NCI-H187 (cell line): ENCODE data around the gene KRT17.
A peak's percentile ranks its signal among the peaks of the same experiment; 100 is the strongest.
"Not testable (repeated sequence)": the region's sequence is repeated elsewhere in the genome, so short reads cannot be mapped to it uniquely, and the experiment has no call there.

ENCODE experiments used
- DNase-seq, 2 experiments: peaks; one replicate each; lab custom pipeline; 2025; lab: John Stamatoyannopoulos, UW

The KRT17 gene

DNA sequence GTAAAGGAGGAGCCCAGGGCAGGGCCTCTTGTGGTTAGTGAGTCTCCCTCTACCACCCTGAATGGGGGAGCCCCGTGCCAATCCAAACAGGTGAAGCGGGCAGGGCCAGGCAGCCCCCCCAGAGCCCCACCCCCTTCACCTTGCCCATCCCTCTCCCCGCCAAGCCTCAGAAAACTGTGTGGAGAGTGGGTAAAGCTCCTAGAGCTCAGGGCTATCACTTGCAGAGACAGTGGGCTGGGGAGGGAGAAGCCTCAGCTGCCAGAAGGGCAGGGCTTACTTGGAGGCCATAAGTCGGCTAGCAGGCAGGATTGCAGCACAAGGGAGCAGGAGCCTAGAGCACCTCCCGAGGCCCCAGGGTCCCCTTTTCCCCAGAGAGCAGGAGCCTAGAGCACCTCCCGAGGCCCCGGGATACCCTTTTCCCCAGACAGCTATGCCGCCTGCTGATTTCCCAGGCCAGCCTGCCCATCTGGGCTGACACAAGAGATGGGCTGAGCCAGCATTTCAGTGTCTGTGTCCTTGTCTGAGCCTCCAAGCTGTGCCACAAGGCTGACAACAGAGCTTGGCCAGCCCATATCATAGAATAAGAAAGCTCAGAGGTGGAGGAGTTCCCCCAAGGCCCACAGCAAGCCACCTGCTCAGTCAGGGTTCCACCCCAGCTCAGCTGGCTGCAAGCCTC, 30.9 kb downstream of the KRT17 start:
- DNase-seq: no peak

DNA sequence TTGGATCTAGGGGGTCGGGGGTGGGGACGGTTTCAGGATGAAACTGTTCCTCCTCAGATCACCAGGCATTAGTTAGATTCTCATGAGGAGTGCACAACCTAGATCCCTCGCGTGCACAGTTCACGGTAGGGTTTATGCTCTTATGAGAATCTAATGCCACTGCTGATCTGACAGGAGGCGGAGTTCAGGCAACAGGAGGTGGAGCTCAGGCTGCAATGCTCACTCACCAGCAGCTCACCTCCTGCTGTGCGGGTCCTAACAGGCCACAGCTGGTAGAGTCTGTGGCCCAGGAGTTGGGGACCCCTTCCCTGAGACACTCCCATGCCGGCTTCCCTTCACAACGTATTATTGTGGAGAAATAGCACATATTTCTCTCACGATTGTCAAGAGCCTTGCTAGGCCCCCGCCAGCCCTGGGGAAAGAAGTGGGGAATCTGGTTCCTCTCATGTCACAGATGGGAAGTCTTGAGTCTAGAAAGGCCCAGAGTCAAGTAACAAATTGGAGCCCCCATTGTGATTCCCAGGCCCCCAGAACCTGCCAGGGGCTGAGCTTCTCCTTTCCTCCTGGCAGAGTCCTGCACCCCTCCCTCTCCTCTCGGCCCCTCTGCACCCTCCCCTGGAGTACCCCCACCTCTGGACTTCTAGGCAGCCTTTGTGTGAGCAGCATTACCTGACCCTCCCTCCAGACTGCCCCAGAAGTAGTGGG, 31.6 kb downstream of the KRT17 start:
- no peak for DNase-seq

DNA sequence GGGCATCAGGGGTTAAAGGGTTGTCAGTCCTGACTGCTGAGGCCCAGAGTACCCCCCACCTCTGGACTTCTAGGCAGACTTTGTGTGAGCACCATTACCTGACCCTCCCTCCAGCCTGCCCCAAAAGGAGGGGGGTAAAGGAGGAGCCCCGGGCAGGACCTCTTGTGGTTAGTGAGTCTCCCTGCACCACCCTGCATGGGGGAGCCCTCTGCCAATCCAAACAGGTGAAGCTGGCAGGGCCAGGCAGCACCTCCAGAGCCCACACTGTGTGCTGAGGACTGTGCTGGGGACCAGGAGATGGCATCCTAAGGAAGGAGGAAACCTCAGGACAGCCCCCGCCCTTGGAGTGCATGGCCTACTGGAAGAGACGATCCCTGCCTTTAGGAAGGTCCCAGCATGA, 35.1 kb downstream of the KRT17 start:
- DNase-seq: no peak

DNA sequence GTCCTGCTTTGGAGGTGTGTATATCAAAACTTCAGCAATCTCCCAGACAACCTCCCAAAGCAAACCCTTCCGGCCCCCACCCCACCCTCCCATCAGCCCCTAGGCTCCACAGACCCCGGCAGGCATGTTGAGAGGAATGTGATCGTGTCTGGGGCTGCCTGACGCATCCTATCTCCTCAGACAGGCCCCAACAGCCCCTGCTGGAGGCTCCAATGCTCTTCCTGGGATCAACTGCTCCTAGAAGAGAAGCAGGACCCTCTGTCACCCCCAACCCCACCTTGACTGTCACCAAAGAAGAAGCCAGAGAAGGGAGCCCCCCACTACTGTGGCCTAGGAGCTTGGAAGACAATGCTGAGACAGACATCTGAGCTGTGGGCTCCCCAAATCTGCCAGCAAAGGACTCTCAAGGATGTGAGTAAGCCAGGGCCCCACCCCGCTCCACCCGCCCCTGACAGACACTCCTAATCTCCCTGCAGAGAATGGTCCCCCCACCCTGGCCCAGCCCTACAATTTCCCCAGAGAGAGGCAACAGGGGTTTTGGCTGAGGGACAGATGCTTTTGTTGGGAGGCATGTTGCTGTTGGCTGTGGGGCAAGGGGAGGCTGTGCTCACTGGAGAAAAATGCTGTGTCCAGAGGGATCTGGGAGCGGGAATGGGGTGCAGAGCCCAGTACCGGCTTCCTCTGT, 36.1 kb downstream of the KRT17 start:
- no peak for DNase-seq

DNA sequence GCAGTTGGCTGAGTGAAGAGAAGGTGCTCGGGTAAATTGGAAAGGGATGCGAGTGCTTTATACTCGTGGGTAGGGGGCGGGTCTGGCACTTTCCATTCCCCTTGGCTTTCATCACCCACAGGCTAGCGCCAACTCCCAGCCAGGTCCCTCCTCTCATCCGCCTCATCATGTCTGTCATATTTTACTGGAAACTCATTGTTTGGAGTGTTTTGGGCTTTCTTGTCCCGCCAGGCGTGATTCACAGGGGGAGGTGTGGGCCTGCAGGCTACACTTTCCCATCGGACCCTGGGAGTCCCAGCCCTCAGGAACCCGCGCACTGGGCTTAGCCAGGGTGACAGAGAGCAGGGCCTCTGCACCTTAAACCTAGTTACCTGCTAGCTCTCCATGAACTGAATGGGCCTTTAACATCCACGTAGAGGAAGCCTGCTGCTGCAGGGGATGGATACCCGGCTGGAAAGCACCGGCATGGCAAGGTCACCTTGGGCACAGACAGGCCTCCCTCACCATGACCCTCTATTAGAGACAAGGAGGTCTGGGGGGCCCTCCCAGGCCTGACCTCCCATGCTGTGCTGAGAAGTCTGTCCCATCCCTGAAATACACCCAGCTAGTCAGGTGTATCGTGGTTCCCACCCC, 37.4 kb downstream of the KRT17 start, which contains the start of gene KRT14:
Gene KRT14, minus strand, starts transcription at position 33 of the 633 bp plus-strand sequence. CDS start 61 bp downstream, outside the sequence.
- DNase-seq: no peak

DNA sequence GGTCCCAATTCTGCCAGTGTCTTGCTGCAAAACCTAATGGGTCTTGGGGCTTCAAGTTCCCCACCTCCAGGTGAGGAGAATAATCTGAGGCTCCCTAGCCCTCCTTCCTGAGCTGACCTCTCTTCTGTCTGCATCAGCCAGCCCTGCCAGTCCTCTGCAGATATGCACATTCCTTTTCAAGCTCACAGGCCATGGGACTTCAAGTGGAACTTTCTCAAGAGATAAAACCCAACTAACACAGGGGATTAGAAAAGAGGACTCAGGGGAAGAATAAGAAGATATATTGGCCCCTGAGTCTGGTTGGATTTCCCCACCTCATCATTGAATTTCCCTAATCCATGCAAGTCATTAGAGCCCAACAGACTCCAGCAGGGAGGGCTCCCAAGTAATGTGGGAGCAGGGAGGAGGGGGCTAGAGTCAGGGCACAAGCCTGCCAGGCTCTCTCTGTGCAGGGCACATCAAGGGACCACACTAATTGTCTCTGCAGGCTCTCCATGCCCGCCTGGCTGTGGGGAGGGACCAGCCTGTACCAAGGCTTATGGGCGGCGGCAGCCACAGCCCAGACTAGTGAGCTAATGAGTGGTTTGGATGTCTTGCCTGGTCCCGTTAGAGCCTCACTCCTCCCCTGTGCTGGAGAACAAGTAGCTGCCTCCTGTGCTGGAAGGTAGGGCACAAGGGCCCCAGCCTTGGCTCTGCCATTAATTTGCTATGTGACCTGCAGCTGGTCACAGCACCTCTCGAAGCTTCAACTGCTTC, 38.9 kb downstream of the KRT17 start:
- DNase-seq: no peak

DNA sequence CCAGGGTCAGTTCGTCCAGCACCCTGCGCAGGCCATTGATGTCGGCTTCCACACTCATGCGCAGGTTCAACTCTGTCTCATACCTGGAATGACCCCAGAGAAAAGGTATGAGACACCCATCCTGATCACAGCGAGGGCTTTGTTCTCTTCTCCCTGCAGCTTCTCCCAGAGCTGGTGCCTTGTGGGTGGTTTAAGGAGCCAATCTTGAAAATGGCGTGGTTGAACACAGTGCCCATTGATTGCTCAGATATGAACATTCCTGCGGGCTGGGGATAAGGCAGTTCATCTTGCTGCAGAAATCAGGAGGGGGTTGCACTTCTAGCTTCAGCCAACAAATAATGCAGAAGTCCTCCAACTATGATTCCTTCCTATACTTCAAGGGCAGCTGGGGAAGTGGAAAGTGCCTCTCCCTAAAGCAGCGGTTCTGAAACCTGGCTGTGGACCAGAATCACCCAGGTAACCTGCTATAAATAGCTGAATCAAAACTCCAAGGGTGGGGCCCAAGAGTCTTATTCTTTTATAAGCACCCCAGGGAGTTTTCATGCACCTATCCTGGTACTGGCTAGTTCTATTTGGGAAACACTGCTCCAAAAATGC, 39.9 kb downstream of the KRT17 start:
- not testable (repeated sequence) for DNase-seq

DNA sequence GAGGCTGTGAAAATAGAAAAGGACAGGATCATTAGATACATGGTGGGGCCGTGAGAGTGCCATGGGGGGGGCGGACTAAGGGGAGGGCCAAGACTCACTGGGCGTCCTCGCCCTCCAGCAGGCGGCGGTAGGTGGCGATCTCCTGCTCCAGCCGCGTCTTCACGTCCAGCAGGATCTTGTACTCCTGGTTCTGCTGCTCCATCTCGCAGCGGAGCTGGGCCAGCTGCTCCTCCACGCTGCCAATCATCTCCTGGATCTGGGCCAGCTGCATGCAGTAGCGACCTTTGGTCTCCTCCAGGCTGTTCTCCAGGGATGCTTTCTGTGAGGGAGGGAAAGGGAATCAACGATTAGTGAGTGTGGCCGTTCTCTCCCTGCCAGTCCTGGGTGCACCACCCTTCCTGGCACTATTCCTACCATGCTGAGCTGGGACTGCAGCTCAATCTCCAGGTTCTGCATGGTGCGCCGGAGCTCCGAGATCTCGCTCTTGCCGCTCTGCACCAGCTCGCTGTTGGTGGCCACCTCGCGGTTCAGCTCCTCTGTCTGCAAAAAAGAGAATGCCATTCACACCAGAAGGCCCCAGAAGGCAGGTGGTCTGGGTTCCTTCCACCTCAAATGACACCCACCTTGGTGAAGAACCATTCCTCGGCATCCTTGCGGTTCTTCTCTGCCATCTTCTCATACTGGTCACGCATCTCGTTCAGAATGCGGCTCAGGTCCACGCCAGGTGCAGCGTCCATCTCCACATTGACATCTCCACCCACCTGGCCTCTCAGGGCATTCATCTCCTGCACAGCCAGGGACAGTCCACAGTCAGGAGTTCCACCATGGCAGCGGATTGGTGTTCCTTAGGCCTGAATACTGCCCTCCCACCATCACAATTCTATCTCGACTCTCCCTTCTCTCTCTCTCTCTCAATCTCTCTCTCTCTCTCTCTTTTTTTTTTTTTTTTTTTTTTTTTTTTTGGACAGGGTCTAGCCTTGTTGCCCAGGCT, 40.9 kb downstream of the KRT17 start:
- no peak for DNase-seq

DNA sequence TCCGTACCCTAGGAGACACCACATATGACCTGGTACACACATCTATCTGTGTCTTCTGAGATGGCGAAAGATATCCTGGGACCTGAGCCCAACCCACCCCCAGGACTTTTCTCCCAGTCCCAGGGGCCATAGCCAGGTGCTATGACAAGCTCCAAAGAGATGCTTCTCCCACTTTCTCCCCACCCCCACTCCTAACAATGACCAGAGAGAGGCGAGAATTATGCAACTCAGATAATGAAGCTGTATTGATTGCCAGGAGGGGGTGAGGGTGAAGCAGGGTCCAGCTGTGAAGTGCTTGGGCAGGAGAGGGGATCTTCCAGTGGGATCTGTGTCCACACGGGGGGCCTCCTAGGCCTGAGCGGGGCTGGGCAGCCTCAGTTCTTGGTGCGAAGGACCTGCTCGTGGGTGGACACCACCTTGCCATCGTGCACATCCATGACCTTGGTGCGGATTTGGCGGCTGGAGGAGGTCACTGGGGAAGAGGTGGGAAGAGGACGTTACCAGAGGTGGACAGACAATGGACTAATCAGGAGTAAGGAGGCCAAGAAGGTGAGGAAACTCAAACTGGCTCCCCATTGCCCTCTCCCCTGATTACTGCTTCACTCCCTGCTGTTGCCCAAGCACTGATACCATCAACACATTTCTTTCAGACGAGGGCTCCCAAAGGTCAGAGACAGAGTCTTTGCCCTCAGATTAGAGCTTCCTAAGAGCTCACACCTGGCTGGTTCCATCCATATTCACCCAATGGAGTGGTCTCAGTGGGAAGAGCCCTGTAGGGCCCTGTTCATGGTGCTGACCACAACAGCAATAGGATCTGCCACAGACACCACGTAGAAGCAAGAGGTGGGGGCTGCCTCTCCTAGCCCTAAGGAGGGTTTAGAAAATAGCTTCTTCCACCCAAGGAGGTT, 42.1 kb downstream of the KRT17 start:
- DNase-seq: not testable (repeated sequence)

DNA sequence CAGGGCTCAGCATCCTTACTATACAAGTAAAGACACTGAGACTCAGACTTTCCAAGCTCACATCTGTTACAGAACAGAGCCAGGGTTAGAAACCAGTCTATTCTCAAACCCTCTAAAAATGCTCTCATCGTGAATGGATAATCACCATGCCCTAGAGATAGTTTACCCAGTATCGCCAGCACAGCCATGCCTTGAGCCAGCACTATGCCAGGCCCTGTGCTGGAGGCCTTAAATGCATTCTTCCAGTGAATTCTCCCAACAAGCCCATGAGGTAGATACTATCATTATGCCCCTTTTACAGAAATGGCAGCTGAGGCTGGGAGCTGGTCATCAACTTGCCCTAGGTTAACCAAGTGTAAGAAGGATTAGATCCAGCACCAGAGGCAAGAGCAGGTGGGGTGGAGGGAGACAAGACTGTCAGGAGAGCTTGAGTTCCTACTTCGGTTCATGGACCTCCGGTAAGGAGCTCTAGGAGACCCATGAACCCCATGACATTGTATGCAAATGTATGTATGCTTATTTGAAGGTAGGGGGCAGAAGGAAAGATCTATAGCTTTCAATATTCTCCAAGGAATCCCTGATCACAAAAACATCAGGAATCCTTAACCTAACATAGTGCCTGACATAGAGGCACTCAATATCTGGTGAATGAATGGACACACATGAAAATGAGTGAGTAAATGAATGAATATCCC, 42.9 kb downstream of the KRT17 start:
- DNase-seq: no peak

DNA sequence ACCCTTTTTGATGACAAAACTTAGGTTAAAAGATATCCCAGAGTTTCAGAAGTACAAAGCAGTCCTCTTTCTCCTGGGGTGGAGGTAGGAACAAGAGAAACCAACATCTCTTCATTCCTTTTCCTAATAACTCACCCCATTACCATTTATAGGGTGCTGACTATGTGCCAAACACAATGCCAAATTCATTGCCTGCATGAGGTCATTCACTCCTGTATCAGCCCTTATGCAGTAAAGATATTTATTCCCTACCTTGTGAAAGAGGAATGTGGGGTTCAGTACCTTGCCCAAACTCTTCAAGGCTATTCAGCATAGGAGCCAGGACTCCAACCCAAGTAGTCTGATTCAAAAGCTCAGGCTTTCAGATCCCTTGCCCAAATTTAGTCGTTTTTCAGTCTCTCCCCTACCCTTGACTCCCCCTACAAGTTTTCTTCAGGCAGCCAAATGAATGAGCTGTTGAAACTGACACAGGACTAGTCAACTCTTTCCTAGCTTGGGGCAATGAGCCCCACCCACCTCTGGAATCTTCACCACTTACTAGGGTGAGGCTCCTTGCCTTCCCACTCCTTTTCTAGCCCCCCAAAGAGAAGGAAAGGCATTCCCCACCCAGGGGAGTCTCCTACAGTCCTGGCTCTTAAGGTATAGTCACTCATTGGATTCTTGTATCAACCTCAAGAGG, 43.5 kb downstream of the KRT17 start:
- DNase-seq: no peak

DNA sequence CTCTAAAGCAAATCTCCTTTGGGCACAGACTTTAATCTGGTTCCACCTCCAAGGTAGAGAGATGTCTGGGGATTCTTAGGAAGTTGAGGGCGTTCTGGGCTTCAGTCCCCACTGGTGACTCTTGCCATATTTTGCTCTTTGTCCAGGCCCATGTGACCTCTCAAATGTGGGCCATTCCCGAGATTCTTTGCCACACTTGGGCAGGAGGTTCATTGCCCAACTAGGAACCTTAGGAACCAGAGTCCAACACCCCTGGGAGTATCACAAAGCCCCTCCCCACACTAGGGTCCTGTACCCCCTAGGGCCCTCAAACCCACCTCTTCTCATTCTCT, 44.2 kb downstream of the KRT17 start:
- no peak for DNase-seq

DNA sequence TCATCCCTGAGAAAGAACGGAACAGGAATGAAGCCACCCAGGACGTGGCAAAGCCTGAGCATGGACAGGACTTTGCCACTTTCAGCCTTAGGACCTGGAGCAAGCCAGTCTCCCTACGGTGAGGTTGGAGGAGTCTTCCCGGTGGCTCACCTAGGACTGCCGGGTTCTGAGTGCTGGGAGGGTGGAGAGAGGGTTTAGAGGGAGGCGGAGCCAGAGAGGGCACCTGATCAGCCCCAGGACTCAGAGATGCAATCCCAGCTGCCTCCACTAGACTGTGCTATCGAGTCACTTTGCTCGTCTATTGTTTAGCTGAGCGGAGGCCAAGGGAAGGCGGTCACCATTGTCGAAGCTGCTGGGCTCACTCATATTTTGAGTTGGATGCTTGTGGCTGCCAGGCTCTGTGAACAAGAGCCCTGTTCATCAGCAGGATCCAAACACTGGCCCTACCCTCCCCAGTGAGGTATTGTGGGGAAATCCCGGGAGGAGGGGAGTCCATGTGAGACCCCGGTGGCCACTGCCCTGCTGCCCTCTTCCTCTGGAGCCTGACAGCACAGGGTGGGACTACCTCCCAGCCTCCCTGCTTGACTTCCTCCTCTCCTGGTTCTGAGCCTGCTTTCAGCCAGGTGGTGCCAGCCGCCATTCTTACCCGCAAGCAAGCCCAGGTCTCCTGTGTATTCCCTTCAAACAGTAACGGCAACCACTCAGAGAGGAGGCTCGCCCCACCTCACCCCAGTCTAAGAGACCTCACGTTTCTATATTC, 44.7 kb downstream of the KRT17 start:
- peak; percentile 47 to 64 for DNase-seq

DNA sequence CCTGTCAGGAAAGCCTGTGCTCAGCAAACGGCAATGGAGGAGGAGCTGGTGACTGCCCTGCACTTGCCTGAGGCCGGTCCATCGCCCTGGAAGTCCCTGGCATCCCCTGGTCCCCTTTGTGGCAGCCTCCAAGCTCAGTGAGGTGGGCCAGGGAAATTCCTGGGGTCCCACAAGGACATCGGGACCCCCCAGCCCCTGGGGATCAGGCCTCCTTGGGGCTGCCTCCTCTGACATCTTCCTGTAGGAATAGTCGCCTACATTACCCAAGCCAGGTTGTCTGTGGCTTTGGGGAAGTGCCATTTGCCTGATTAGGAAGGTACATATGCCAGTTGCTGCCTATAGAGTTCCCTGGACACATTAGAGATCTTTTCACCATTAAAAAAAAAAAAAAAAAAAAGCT, 45.4 kb downstream of the KRT17 start:
- DNase-seq: no peak

DNA sequence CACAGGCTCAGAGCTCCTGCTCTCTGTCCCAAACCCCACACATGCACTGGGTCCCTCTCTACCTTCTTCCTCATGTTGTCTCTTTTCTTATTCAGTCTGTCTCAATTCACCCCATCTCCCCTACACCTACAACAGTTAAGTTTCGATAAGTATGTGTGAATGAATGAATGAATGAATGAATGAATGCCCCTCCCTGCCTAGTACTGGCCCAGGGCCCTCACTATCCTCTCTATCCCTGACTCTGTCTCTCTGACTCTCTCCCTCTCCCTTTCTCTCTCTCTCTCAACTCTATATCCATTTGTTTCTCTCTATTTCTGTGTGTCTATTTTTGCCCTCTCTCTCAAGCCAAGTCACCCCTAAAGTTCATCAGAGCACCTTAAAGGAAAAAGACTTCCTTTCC, 45.8 kb downstream of the KRT17 start:
- DNase-seq: no peak

DNA sequence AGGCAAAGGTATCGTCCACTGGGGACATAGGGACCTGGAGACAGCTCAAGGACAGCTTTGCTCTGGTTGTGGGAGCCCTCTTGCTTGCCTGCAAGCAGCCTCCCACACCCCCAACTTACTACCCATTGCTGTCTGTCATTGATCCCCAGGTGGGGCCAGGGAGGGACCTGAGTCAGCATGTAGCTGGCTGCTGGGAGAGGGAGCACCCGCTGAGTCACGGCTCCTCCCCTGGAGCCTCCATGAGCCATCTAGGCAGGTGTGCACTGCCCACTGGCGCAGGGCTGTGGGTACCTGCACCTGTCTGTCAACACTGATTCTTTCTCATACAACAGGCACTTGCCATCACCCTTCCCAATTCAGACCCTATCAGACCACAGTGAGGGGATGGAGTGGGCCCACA, 47.6 kb downstream of the KRT17 start:
- not testable (repeated sequence) for DNase-seq

DNA sequence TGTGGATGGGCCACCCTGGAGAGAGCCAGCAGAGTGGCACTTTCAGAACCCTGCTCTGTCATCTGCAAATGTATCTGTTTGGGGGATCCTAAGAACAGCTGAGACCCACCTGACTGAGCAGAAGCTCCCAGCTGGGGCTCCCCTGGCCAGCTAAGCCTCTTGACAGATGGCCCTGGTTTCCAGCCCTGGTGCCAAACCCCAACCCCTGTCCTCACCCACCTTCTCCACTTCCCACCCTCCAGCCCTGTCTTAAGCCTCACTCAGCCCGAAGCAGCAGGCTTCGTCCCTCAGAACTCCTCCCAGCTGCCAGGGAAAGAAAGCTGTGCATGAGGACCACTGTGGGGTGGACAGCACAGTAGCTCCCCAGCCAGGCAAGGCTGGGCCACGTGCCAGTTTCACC, 49.0 kb downstream of the KRT17 start:
- no peak for DNase-seq
